D721Med (cell line): Measurements from ENCODE around the gene NTNG1.

ENCODE experiments used
- DNase-seq: peaks from one replicate; pipeline ENCODE4 v3.0.0; 2011; ENCODE audit warnings: low spot score; ENCODE audit not compliant: insufficient read length
- FAIRE-seq: peaks from 2 replicates; lab custom pipeline; 2011; peaks lifted over from hg19 to GRCh38; lab: Jason Lieb, UNC
- CTCF ChIP-seq: IDR thresholded peaks from 2 replicates; pipeline ENCODE4 v1.5.1; 2012; ENCODE audit warnings: mild to moderate bottlenecking, control low read depth; ENCODE audit not compliant: insufficient read depth; ENCODE audit errors: missing control alignments

The NTNG1 gene

GRCh38 chr1:107359472-107360241 lies 218.8 kb downstream of the NTNG1 start:
- FAIRE-seq (no peak), DNase-seq (no peak)
- TF ChIP-seq CTCF, result no peak

GRCh38 chr1:107362468-107363140 lies 221.8 kb downstream of the NTNG1 start:
- FAIRE-seq, result no peak
- DNase-seq, result no peak
- no peak for TF ChIP-seq CTCF

- no peak for FAIRE-seq
- no peak for TF ChIP-seq CTCF
Measured at GRCh38 chr1:107363154-107363553, 222.3 kb downstream of the NTNG1 start.

GRCh38 chr1:107365527-107366240 lies 224.8 kb downstream of the NTNG1 start:
- DNase-seq, result no peak
- TF ChIP-seq CTCF, result no peak
- FAIRE-seq, result no peak

More at GRCh38 chr1:107363154-107363553, 222.3 kb downstream of the NTNG1 start:
- no peak for DNase-seq

- TF ChIP-seq CTCF, result no peak
Measured at GRCh38 chr1:107378426-107378825, 237.6 kb downstream of the NTNG1 start.

GRCh38 chr1:107378866-107379265 lies 238.0 kb downstream of the NTNG1 start:
- FAIRE-seq (no peak), DNase-seq (no peak)
- TF ChIP-seq CTCF, result no peak

More at GRCh38 chr1:107378426-107378825, 237.6 kb downstream of the NTNG1 start:
- DNase-seq, result no peak
- FAIRE-seq, result no peak
